Sciatic nerve (tissue), 2 donors: ENCODE data around the gene TMEM121. TPM values are rescaled to one million over a fixed set of nuclear protein-coding genes. Genes with fewer than 3 reads are reported as not detected.
"Not testable (repeated sequence)": the region's sequence is repeated elsewhere in the genome, so short reads cannot be mapped to it uniquely, and the experiment has no call there.

Experiments used
- ATAC-seq: fragments of 200-7000 bp; cut with Tn5 transposase; one replicate; pipeline ENCODE4 v1.9.1; 2020; ENCODE audit warnings: mild to moderate bottlenecking, moderate library complexity
- DNase-seq: peaks from one replicate; pipeline ENCODE4 v3.0.0-alpha.2; 2020; ENCODE audit warnings: low spot score
- intact Hi-C: fragments of 100-400 bp; cut with DNase I; formaldehyde crosslinking; loops from one replicate; pipeline ENCODE4 v1.14.2; 2022
- total RNA-seq: library from RNA; stranded (reverse); fragmentation: NEBNext Ultra II Directional; extraction: Animal tissue kit (Norgen Biotek cat#: 25700); gene quantifications from one replicate; pipeline ENCODE4 v1.2.1, GENCODE V29; 2021
- donor health status: DM: no; HTN: no; CAD: no.
- donor health status: DM: no; HTN: no; CAD: no.

The TMEM121 gene
- total RNA-seq, 1 donor from 2014 or later = 8.7 TPM

DNA sequence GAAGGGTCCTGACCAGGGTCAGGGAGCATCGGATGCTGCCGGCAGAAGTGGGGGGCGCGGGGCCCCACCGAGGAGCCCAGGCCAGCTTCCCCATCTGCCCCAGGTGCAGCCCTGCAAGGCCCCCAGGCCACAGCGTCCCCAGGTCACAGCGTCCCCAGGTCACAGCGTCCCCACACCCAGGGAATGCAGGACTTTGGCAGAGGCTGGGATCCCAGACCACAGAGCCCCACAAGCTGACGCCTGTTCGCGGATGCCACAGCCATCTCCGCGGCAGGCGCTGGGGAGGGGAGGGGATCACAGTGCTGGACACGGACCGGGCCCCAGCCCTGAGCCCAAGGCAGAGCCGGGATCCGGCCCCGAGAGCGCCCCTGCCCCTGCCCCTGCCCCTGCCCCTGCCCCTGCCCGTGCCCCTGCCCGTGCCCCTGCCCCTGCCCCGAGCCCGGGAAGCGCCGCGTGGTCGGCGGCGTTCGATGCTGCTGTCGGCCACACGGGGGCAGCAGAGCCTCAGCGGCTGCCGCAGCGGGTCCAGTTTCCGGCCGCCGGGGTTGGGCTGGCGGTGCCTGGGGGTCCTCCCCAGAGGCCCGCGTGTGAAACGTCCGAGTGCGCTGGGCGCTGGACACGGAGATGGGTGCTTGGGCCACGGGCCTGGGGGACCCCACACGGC, 33.1 kb downstream of the TMEM121 start:
- intact Hi-C loops, DNase-seq: not testable (repeated sequence)
- ATAC-seq = peak; percentile 64

DNA sequence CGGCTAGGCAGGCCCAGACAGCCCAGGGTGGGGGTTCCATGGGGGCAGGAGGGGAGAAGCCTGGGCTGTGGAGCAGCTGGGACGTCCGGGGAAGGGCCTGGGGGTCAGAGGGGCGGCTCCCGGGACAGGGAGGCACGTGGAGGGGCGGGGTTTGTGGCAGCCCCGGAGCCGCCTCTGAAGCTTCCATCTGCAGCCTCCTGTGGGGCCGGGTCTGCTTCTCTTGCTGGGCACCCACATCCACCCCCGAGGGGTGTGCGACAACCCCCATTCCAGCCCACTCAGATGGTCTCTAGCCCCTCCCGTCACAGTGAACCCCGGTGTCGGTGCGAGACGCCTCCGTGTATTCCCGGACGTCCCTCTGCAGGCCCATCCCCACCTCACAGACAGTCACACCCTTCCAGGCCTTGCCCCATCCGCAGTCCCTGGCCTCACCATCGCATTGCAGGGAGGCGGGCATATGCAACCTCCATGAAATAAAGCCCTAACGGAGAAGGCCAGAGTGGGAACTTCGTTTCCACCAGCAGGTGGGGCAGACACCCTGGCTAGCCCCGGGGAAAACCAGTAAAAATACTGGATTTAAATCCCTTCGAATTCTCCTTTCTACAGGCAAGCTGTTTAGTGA, 33.8 kb downstream of the TMEM121 start:
- ATAC-seq = peak; percentile 56
- DNase-seq, intact Hi-C loops: not testable (repeated sequence)

DNA sequence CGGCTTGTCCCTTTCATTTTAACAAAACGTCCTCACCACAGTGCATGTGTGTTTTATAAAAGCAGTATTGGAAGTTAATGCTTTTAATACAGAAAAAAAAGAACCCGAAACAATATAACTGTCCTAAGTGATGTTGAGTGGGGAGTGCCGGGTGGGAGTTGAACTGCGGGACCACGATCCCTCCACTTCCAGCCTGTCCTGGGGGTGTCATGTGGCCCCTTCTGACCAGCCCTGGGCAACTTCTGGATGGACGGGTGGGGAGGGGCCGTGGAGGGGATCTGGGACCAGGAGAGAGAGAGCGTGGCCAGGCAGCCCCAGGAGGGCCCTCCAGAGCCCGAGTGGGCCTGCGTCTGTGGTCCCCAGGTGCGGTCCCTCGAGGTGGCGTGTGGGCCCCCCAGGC, 35.0 kb downstream of the TMEM121 start:
- intact Hi-C loops = not testable (repeated sequence)

DNA sequence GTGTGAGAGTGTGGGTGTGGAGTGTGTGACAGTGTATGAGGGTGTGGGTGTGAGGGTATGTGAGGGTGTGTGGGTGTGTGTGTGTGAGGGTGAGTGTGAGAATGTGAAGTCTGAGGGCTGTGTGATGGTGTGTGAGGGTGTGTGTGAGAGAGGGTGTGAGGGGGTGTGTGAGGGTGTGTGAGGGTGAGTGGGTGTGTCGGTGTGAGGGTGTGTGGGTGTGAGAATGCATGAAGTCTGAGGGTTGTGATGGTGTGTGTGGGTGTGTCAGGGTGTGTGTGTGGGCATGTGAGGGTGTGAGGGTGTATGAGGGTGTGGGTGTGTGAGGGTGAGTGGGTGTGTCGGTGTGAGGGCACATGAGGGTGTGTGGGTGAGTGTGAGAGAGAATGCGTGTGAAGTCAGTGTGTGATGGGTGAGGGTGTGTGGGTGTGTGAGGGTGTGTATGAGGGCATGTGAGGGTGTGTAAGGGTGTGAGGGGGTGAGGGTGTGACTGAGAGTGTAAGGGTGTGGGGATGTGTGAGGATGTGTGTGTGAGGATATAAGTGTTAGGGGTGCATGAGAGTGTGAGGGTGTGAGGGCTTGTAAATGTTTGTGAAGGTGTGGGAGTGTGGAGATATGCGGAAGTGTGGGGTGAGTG, 36.4 kb downstream of the TMEM121 start:
- intact Hi-C loops = no loop called here
- ATAC-seq (no peak), DNase-seq (no peak)

More for the DNA sequence above, 35.0 kb downstream of the TMEM121 start:
- ATAC-seq, DNase-seq: not testable (repeated sequence)

DNA sequence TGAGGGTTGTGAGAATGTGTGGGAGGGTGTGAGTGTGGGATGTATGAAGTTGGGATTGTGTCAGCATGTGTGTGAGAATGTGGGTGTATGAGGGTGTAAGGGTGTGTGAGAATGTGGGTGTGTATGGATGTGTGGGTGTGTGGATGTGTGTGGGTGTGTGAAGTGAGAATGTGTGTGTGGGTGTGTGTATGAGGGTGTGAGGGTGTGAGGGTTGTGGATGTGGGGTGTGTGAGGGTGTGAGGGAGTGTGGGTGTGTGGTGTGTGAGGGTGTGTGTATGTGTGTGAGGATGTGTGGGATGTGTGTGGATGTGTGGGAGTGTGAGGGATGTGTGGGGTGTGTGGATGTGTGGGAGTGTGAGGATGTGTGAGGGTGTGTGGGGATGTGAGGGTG, 37.0 kb downstream of the TMEM121 start:
- no peak for ATAC-seq
- no peak for DNase-seq
- intact Hi-C loops = no loop called here

DNA sequence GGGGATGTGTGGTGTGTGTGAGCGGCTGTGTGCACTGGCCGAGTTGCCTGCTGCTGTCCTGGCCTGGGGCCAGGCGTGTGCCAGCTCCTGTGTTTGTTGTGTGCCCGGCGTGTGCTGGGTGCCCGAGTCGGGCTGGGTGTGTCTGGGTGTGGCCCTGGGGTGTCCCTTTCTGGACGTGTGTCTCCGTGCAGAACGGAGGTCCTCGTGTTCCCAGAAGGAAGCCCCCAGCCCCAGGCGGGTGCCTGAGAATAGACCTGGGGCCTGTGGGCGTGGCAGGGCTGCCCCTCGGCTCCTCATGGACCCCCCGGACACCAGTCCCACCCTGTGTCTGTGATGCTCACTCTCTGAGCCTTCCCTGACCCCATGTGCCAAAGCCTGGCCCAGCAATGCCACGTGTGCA, 38.2 kb downstream of the TMEM121 start:
- intact Hi-C loops, ATAC-seq, DNase-seq: not testable (repeated sequence)

DNA sequence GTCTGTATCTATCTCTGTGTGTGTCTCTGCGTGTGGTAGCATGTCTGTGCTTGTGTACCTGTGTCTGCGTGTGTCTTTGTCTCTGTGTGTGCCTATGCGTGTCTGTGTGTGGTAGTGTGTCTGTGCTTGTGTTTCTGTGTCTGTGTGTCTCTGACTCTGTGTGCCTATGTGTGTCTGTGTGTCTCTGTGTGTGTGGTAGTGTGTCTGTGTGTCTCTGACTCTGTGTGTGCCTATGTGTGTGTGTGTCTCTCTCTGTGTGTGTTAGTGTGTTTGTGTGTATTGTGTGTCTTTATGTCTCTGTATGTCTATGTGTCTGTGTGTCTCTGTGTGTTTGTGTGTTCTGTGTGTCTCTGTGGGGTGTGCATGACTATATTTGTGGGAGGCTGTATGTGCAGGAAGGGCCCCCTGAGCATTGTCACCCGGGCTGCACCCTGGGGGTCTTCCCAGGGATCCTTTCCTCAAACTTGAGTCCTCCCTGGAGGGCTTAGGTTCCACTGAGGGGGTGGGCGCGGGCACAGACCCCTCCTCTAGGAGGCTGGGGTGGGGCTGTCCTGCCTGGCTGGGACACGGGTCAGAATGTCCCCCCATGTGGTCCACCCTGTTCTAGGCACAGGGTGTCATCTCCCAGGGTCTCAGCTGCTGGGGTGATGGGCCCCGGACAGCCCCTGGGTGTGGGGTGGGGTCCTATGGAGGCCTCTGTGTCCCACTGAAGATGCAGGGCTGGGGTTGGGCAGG, 39.0 kb downstream of the TMEM121 start:
- intact Hi-C loops = loop anchor here (5.0 kb wide), 1 partner anchor 122 kb away; no protein-coding TSS in a partner anchor
- DNase-seq, ATAC-seq: not testable (repeated sequence)

DNA sequence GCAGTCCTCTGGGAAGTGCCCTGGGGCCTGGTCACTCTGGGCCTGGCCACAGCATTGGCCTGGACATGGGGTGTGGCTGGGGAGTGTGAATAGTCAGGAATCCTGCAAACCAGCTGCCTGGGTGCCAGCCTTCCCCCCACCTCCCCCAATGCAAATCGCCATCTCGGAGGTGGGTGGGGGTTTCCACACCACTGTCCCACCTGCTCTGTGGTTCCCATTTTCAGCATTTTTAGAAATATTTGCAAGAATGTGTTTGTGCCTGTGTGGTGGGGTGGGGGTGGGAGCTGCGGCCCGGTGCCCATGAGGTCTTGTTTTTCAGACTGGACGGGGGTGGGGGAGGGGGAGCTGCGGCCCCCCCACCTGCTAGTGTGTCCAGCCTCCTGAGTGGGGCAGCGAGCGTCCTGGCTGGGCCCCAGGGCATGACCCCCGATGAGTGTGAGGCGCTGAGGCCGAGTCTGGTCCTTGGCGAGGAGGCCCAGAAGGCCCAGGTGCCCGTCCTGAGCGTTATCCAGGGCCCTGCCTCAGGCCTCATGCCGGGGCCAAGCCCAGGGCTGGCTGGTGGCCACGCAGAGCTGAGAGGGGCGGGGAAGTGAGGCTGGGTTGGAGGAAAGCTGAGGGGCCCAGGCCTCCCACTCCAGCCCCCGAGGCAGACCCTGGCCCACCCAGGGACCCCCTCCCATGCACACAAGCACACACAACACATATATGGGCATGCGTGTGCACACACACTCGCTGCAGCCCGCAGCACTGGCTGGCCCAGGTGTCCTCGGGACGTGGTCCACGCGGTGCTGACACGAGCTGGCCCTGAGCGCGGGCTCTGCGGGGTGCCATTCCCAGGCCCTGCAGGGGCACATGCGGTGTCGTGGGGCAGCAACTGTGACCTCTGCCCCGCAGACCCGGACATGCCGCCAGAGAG, 40.1 kb downstream of the TMEM121 start:
- intact Hi-C loops = loop anchor here (5.0 kb wide), 1 partner anchor 121 kb away; no protein-coding TSS in a partner anchor
- not testable (repeated sequence) for DNase-seq, ATAC-seq

DNA sequence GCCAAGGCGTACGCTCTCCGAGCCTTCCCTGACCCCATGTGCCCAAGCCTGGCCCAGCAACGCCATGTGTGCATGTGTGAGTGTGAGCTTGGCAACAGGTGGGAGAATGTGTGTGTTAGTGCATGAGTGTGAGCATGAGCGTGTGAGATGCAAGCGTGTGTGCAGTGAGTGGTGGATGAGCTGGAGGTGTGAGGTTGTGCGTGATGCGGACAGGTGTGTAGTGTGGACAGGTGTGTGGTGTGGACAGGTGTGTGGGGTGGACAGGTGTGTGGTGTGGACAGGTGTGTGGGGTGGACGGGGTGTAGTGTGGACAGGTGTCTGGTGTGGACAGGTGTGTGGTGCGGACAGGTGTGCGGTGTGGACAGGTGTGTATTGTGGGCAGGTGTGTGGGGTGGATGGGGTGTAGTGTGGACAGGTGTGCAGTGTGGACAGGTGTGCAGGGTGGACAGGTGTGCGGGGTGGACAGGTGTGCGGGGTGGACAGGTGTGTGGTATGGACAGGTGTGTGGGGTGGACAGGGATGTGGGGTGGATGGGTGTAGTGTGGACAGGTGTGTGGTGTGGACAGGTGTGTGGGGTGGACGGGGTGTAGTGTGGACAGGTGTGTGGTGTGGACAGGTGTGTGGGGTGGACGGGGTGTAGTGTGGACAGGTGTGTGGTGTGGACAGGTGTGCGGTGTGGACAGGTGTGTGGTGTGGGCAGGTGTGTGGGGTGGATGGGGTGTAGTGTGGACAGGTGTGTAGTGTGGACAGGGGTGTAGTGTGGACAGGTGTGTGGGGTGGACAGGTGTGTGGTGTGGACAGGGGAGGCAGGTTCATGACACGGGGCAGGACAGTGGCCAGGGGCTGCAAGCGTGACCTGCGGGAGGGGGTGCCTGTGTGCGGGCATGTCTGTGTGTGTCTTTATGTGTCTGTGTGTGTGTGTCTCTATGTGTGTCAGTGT, 41.1 kb downstream of the TMEM121 start:
- not testable (repeated sequence) for DNase-seq, ATAC-seq
- intact Hi-C loops = loop anchor here (5.0 kb wide), 1 partner anchor 120 kb away; no protein-coding TSS in a partner anchor

DNA sequence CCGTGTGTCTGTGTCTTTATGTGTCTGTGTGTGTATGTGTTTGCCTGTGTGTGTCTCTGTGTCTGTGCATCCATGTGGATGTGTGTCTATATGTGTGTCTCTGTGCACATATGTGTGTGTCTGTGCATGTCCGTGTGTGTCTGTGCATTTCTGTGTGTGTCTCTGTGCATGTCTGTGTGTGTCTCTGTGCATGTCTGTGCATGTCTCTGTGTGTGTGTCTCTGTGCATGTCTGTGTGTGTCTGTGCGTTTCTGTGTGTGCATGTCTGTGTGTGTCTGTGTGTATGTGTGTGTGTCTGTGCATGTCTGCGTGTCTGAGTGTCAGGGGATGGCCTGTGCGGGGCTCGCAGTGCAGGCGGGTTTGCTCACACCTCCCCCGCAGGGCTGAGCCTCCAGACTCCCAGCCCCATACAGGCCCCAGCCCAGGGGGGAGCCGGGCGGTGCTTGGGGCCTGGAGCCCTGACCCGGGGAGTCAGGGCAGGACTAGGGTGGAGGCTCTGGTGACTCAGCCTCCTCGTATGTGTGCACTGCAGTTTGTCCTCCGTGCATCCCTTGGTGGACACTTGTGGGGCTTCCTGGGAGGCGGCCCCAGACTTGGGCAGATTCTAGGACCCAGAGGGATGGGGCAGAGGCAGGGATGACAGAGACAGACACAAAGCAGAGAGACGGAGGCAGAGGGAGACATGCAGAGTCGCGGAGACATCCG, 41.9 kb downstream of the TMEM121 start:
- intact Hi-C loops = loop anchor here (5.0 kb wide), 1 partner anchor 119 kb away; no protein-coding TSS in a partner anchor
- not testable (repeated sequence) for ATAC-seq
- peak; percentile 23 for DNase-seq

DNA sequence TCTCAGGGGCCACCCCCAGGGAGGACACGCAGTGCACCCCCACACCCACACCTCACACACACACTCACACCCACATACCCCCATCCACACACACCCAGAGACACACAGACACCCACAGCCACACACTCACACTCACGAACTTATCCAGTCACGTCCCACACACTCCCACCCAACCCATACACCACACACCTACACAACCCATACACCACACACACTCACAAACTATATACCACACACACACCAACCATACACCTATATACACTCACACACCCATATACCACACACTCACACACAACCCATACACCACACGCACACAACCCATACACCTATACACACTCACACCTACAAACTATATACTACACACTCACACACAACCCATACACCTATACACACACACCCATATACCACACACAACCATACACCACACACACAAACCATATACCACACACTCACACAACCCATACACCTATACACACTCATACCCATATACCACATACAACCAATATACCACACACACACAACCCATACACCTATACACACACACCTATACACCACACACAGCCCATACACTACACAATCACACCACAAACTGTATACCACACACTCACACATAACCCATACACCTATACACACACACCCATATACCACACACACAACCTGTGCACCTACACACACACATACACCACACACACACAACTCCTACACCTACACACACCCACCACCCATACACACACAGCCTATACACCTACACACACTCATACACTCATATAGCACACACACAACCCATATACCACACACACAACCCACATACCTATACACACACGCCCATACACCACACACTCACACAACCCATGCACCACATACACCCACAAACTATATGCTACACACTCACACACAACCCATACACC, 42.7 kb downstream of the TMEM121 start:
- DNase-seq (no peak), ATAC-seq (no peak)
- intact Hi-C loops = loop anchor here (5.0 kb wide), 1 partner anchor 118 kb away; no protein-coding TSS in a partner anchor

DNA sequence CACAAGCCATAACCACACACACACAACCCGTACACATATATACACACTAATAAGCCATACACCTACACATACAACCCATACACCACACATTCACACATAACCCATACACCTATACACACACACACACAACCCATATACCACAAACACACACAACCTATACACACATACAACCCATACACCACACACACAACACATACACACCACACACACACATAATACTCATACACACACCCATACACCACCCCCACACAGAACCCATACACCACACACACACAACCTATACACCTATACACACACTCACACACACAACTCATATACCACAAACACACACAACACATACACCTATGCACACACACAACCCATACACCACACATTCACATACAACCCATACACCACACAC, 44.1 kb downstream of the TMEM121 start:
- no peak for DNase-seq
- intact Hi-C loops = no loop called here
- no peak for ATAC-seq

DNA sequence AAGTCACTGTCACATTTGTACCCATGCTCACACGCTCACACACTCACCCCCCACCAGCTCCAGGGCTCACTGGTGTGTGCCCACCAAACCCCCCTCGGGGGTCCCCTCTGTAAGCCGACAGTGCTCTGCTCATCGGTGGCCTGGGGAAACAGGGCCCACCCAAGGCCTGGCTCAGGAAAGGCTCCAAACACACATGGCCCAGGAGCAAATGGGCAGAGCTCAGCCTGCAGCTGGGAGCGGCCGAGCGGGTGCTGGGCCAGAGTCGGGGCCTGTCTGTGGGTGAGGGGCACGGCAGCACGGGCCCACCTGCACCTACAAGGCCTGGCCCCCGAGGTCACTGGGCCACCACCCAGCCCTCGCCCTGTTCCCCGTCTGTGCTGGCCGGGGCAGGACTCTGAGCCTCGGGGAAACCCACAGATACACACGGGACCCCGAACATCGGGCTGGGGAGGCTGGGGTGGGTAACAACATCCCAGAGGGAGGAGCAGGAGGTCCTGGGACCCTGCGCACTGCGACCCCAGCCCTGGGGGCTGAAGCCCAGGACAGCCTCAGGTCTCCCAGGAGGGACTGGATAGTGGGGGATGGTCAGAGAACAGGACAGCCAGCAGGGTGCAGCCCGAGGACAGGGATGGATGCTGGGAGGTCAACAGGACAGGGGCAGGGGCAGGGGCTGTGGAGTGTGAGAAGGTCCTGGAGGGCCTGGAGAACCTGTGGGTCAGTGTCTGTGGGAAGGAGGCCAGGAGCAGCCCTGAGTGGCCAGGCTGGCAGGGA, 45.0 kb downstream of the TMEM121 start:
- peak; percentile 26 for DNase-seq
- ATAC-seq, intact Hi-C loops: not testable (repeated sequence)

DNA sequence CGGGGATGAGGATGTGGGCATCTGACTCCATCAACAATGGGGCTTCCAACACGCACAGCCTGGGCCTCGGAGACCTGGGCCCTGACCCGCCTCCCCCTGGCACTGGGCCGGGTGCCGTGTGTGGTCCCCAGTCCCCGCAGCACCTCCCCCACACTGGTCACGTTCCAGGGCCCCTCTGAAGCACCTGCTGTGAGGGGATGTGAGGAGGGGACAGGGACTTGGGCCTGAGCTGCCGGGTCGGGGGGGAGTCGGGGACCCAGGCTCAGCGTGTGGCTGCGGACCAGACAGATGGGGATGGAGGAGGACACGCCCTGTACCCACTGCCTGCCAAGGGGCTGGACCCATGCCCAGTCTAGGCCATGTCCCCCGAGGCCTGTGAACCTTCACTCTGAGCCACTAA, 45.7 kb downstream of the TMEM121 start:
- ATAC-seq, intact Hi-C loops: not testable (repeated sequence)
- DNase-seq = peak; percentile 42

DNA sequence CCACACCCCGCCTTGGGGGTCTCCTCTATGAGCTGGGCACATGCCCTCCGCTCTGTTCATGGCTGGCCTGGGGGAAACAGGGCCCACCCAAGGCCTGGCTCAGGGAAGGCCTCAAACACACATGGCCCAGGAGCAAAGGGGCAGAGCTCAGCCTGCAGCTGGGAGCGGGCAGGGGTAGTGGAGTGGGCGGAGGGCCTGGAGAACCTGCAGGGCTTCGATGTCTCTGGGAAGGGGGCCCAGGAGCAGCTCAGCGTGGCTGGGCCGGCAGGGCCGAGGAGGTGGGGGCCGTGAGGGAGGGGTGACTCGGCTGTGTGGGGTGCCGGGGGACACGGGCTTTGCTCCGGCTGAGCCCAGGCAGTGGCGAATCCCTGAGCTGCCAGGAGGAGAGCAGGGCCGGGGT, 47.5 kb downstream of the TMEM121 start:
- ATAC-seq, intact Hi-C loops: not testable (repeated sequence)
- peak; percentile 22 for DNase-seq
